Pancreas (tissue), 10 donors: ENCODE data around the gene SLC39A10. TPM values are rescaled to one million over a fixed set of nuclear protein-coding genes. Genes with fewer than 3 reads are reported as not detected.

Experiments used
- ATAC-seq, 4 donors: fragments of 200-7000 bp; cut with Tn5 transposase; one replicate each; pipeline versions ENCODE4 v1.8.0 to v1.9.1; 2020; ENCODE audit warnings: mild to moderate bottlenecking in 4 of 4, moderate library complexity in 4 of 4
- DNase-seq, 6 donors: peaks; one replicate each; pipeline ENCODE4 v3.0.0-alpha.2; 2020
- FAIRE-seq: peaks from 2 replicates; lab custom pipeline; 2012; peaks lifted over from hg19 to GRCh38; lab: Jason Lieb, UNC
- H3K27ac ChIP-seq, 4 donors: fragments of 200-600 bp; sonication (generic); 1 replicate in 3 of 4; 2 replicates in 1 of 4; pipeline versions ENCODE4 v1.5.0 to v1.8.0; 2020
- H3K27me3 ChIP-seq, 4 donors: fragments of 200-600 bp; one replicate each; pipeline ENCODE4 v1.8.0; 2021
- H3K36me3 ChIP-seq, 3 donors: fragments of 200-600 bp; sonication (generic) in 1 of 3; one replicate each; pipeline versions ENCODE4 v1.5.0 to v1.8.0; 2020 to 2021
- H3K4me1 ChIP-seq, 3 donors: fragments of 200-600 bp; one replicate each; pipeline ENCODE4 v1.8.0; 2021
- H3K4me3 ChIP-seq, 4 donors: fragments of 200-600 bp; sonication (generic) in 2 of 4; one replicate each; pipeline versions ENCODE4 v1.5.0 to v1.8.0; 2020 to 2021
- H3K9me3 ChIP-seq, 4 donors: fragments of 200-600 bp; one replicate each; pipeline ENCODE4 v1.8.0; 2021
- WGBS, 2 donors: extraction: QIAGEN DNeasy Blood & Tissue Kit; methylation state at CpG; one replicate each; pipeline ENCODE4 v1.1.7; 2013; 5-methylcytosine and 5-hydroxymethylcytosine counted together
- intact Hi-C, 3 donors: fragments of 100-400 bp; cut with DNase I; formaldehyde crosslinking; loops; one replicate each; pipeline versions ENCODE4 v1.11.1 to v1.14.2; 2022
- polyA plus RNA-seq, 2 donors: library from polyadenylated mRNA; stranded (reverse); fragments of 200-250 nt; gene quantifications; one replicate each; pipeline ENCODE4 v1.2.3, GENCODE V29; 2013
- total RNA-seq, 6 donors: library from RNA; stranded (reverse); fragmentation: NEBNext Ultra II Directional in 4 of 6; extraction: Animal tissue kit (Norgen Biotek cat#: 25700) in 4 of 6; gene quantifications; one replicate each; pipeline versions ENCODE4 v1.2.1 to v1.2.4, GENCODE V29; 2021 to 2023
- TF ChIP-seq, protein P1 (sequence below), 4 donors: fragments of 200-600 bp; sonication (generic) in 3 of 4; IDR thresholded peaks; one replicate each; pipeline versions ENCODE4 v1.5.0 to v1.8.0; 2021; ENCODE audit warnings: antibody characterized with exemption in 4 of 4
- donor health status: healthy with polysubstance abuse.
- donor health status: DM: no; HTN: no; CAD: no; lungs with moderate emphysema.
- donor health status: DM: no; HTN: no; CAD: no.
- donor health status: control.
- donor health status: control.
- donor health status: Bipolar disorder and iron deficiency.
- donor health status: DM: yes; HTN: yes; CAD: no.
- donor health status: DM: no; HTN: no; CAD: no.
- donor health status: DM: no; HTN: no; CAD: no.
- donor health status: DM: yes; HTN: yes; CAD: no.

SLC39A10 gene
- total and polyA plus RNA-seq, 8 donors: 6.3 to 17.3 (median 10.9) TPM

DNA sequence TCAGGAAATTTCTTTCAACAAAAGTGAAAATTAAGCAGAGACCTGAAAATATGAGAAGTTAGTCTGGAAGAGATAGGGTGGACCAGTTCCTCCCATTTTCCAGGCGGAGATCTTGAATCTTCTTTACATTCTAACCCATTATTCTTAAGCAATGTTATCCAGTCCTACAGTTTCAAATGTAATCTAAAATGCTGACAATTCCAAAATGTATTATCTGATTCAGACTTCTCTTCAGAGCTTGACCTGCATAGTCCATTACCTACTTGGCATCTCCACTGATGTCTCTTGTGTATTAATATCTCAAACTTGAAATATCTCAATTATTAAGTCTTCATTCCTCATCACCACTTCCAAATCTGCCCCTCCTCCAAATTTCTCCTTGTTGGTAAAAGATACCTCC is 28.4 kb upstream of the SLC39A10 start:
- intact Hi-C loops: no loop called here
- Histone ChIP-seq H3K36me3 (no peaks in the 10 kb centered on the region), H3K4me3 (no peak overlapping the region), H3K27ac (no peak overlapping the region), H3K27me3 (no peaks in the 10 kb centered on the region), H3K9me3 (no peaks in the 10 kb centered on the region), H3K4me1 (no peaks in the 10 kb centered on the region)
- WGBS, 2 donors: 91 to 93% methylated on average over 1 of the region's 1 CpG
- FAIRE-seq: no peak
- no peak for ATAC-seq
- TF ChIP-seq, protein P1, sequence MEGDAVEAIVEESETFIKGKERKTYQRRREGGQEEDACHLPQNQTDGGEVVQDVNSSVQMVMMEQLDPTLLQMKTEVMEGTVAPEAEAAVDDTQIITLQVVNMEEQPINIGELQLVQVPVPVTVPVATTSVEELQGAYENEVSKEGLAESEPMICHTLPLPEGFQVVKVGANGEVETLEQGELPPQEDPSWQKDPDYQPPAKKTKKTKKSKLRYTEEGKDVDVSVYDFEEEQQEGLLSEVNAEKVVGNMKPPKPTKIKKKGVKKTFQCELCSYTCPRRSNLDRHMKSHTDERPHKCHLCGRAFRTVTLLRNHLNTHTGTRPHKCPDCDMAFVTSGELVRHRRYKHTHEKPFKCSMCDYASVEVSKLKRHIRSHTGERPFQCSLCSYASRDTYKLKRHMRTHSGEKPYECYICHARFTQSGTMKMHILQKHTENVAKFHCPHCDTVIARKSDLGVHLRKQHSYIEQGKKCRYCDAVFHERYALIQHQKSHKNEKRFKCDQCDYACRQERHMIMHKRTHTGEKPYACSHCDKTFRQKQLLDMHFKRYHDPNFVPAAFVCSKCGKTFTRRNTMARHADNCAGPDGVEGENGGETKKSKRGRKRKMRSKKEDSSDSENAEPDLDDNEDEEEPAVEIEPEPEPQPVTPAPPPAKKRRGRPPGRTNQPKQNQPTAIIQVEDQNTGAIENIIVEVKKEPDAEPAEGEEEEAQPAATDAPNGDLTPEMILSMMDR (IDR thresholded peaks at IDR 0.05): no peak
- DNase-seq: no peak

DNA sequence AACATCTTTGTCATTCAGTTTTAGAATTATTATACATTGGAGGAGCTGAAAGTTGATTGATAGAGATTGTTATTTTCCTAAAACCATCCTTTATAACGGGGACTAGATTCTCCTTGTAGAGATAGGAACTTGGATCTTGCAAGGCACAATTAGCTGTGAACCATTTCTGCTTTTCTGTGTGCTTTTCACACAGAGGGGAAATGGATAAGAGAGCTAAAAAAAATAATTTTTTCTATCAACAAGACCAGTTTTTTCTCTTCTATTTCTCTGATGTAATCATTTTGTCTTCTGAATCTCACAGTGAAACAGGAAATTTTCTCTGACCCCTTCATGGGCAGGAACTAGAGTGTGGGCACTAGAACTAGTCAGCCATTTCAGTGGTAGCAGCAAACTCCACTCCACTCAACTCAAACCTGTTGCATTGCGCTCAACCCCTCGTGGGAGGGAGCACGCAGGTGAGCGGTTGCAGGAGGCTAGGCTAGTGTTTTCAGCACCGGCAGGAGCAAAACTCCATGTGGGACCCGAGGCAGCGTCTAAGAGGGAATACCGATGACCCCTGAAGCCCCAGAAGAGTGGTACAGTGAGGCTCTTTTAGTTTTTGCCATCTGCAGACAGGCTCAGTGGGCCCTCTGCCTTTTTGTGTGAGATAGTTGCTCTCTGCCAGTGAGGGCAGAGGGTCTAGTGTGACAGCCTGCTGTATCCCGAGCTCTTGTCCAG is 24.0 kb upstream of the SLC39A10 start:
- TF ChIP-seq, protein P1 (IDR thresholded peaks at IDR 0.05): no peak
- ATAC-seq (peak in 1 of 4 donors; percentile 33), FAIRE-seq (no peak), DNase-seq (no peak)
- 93 to 97% methylated on average over 10 of the region's 10 CpGs for WGBS, 2 donors
- H3K36me3 ChIP-seq: no peaks in the 10 kb centered on the region
- H3K4me1 ChIP-seq: peaks cover 0 to 5% (median 0%) of the 10 kb centered on the region in 3 donors
- H3K27me3 ChIP-seq: no peaks in the 10 kb centered on the region
- intact Hi-C loops: no loop called here
- no peaks in the 10 kb centered on the region for H3K9me3 ChIP-seq
- H3K4me3 ChIP-seq: no peak overlapping the region
- H3K27ac ChIP-seq: no peak overlapping the region

DNA sequence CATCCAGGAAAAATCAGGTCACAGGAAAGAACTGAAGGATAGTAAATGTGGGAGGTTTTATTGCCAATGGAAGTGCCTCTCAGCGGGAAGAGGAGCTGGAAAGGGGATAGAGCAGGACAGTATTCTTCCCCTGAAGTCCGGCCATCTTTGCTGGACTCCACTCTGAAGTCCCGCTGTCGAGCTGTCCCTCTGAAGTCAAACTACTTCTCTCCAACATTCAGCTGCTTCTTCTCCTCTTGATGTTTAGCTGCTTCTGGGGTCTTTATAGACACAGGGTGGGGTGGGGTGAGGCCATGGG is 23.5 kb upstream of the SLC39A10 start:
- no peaks in the 10 kb centered on the region for H3K9me3 ChIP-seq
- H3K4me3 ChIP-seq: no peak overlapping the region
- DNase-seq (no peak), FAIRE-seq (no peak), ATAC-seq (no peak)
- no peaks in the 10 kb centered on the region for H3K36me3 ChIP-seq
- peaks cover 0 to 5% (median 0%) of the 10 kb centered on the region in 3 donors for H3K4me1 ChIP-seq
- H3K27ac ChIP-seq: no peak overlapping the region
- intact Hi-C loops: no loop called here
- no peaks in the 10 kb centered on the region for H3K27me3 ChIP-seq
- TF ChIP-seq, protein P1 (IDR thresholded peaks at IDR 0.05): no peak
- WGBS, 2 donors: 94 to 97% methylated on average over 4 of the region's 4 CpGs

DNA sequence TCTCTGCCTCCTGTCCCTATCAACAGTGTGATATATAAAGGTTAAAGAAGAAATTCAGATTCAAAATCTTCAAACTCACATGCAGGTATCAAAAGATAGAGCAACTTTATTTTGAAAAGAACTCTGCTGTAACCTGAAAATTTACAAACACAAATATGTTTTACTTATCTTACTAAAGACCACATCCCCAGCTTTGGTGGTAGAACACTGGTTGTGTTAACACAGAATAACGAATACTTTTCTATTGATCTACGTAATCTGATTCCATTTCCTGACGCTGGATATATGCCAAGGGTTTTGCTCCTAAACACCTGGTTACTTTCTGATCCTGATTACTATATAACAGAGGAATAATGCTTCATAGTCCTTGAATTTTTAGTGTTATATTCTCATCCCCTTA is 23.1 kb upstream of the SLC39A10 start:
- Histone ChIP-seq H3K27ac (no peak overlapping the region), H3K4me1 (peaks cover 0 to 5% (median 0%) of the 10 kb centered on the region in 3 donors), H3K27me3 (no peaks in the 10 kb centered on the region), H3K36me3 (no peaks in the 10 kb centered on the region), H3K4me3 (no peak overlapping the region), H3K9me3 (no peaks in the 10 kb centered on the region)
- 20 to 23% methylated on average over 3 of the region's 3 CpGs for WGBS, 2 donors
- no peak for FAIRE-seq
- intact Hi-C loops: no loop called here
- DNase-seq: no peak
- ATAC-seq: peak in 1 of 4 donors; percentile 52
- TF ChIP-seq, protein P1 (IDR thresholded peaks at IDR 0.05): no peak

DNA sequence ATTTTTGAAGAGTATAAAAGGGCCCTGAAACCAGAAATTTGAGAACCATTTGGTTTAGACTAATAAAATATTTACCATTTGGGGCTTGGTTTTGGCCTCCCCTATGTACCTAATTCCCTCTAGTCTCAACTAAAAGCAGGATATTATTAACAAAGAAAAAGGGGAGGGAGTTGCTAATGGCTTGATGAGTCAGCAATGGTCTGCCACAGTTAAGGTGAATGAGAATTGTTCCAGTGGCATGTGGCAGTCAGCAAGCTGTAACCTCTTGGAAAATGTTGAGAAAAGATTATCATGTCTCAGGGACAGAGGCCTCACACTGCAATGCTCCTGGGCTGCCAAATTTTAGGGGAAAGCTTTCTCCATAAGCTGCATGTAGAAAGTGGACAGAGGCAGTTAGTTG is 20.1 kb upstream of the SLC39A10 start:
- no peak overlapping the region for H3K27ac ChIP-seq
- H3K4me3 ChIP-seq: no peak overlapping the region
- H3K9me3 ChIP-seq: no peaks in the 10 kb centered on the region
- DNase-seq (no peak), ATAC-seq (no peak), FAIRE-seq (no peak)
- no peaks in the 10 kb centered on the region for H3K27me3 ChIP-seq
- peaks cover 0 to 5% (median 0%) of the 10 kb centered on the region in 3 donors for H3K4me1 ChIP-seq
- no peaks in the 10 kb centered on the region for H3K36me3 ChIP-seq
- intact Hi-C loops: no loop called here
- TF ChIP-seq, protein P1 (IDR thresholded peaks at IDR 0.05): no peak
